GM19328 (cell line): ENCODE data around the gene TSPAN11.
"Not testable (repeated sequence)": the region's sequence is repeated elsewhere in the genome, so short reads cannot be mapped to it uniquely, and the experiment has no call there.

Experiments
- ATAC-seq: cut with Tn5 transposase; IDR thresholded peaks from one replicate; pipeline ENCODE4 v1.9.1; 2021; ENCODE audit warnings: mild to moderate bottlenecking, moderate library complexity; ENCODE audit not compliant: unreplicated experiment

Gene TSPAN11

DNA sequence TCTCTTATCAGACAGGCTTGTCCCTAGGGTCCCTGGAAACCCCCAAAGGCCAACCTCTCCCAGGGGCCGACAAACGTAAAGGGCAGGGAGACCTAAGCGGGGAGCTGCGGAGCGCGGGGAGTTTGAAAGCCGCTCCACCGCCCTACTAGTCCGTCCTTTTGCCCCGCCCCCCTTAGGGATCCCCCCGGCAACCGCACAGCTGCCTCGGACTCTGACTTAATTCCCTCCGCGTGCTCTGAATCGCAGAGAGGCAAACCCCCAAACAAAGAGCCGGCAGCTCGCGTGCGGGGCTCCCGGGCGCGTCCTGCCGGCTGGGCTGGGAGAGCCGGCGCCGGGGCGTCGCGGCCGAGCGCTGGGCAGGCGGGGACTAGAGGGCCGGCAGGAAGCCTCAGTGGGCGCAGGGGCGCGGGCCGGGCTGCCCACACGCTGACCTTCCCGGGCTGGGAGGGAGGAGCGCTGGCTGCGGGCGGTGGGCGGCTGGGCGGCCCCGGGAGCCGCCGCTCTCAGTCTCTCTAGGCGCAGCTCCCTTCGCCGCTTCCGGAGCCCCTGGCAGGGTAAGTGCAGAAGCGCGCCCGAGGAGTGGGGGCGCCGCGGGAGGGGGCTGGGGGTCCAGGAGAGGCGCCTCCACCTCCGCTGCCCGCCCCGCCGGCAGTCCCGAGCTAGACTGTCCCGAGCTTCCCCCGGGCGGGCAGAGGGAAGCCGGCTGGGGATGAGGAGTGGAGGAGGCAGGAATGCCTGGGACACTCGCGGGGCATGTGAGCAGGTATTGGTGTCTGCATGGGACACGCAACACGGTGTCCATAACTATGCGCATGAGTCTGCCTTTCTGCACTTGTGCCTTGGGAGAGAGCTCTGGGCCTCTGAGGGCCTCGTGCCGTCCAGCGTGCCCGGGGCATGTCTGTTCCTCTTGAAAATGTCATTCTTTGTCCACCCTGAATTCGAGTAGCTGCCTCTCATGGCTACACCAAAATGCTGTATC lies at the start of gene TSPAN11:
Gene TSPAN11 (plus strand): TSS at position 506 of the 979 bp plus-strand sequence. CDS start 27,244 bp downstream, outside the sequence.
- ATAC-seq = no peak

GRCh38 chr12:30877105-30877875 lies 49.3 kb upstream of the TSPAN11 start:
- ATAC-seq = no peak

- ATAC-seq = no peak
Observed at GRCh38 chr12:30878024-30878423, 48.5 kb upstream of the TSPAN11 start.

DNA sequence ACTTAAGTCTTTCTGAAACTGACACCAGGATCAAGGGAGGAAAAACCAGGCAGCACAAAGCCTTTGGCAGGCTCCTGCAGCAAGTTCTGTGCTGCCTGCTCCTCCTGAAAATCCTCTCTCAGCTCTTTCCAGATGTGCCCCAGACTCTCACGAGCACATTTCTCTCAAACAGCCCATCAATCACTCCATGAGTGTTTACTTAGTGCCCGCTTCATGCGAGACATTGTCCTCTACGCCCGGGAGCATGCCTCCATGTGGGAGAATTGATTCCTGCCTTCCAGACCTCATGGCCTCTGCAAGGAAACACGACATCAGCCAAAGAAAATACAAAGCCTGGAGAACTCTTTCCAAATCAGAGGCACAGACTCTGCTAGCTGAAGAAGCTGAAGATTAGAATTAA lies 46.5 kb upstream of the TSPAN11 start:
- no peak for ATAC-seq

DNA sequence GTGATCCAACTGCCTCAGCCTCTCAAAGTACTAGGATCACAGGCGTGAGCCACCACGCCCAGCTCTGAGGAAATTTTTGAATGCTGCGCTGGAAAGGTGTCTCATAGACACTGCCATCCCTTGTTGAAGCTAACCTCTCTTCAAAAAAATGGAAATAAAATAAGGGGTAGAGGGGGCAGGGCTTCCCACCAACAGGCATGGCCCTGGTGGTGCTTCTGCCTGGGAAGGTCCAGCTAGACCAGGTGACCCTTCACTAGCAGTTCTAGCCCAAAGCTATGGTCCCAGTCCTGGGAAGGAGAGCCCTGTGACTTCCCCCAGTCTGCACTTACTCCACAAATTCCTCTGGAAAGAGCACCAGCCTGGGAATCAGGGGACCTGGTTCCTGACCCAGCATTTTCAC lies 45.7 kb upstream of the TSPAN11 start:
- no peak for ATAC-seq

DNA sequence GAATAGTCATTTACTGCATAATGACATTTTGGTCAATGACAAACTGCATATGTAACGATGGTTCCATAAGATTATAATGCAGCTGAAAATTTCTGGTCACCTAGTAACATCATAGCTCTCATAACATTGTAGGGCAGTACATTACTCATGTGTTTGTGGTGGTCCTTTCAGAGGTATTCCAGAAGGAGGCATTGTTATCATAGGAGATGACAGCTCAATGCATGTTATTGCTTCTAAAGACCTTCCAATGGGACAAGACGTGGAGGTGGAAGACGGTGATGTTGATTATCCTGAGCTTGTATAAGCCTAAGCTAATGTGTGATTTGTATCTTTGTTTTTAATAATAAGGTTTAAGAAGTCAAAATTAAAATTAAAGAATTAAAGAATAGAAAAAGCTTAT lies 43.8 kb upstream of the TSPAN11 start:
- no peak for ATAC-seq

DNA sequence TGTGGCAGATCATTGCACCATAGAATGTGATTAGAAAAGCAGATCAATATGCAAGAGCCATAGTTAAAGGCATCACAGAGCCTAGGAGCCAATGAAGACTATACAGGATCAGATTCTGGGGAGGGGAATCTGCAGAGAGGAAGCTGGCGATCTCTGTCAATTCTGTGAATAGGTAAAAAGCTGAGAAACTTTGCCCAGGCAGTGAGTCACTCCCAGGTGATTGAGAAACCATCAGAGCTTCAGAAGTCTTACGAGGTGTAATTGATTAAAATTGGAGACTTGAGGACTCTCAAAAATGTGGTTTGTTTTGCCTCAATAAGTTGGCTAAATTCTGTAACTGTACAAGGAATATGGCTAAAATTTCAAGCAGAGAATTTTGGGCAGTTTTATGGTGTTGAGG lies 41.7 kb upstream of the TSPAN11 start:
- ATAC-seq = no peak

DNA sequence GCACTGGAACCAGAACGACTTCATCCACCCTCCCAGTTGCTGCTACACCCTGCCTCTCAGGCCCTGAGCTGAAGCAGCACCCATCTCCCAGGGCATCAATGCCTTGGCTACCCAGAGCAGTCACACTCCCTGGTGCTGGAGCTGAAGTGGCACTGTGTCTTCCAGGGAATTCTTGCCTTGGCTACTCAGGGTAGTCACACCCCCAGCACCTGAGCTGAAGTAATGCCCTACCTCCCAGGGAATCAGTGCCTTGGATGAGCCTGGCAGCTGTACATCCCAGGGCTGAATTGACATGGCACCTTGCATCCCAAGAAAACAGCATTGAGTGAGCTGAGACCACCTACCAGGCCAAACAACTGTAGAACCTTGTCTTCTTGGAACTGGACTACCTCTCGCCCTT lies 41.2 kb upstream of the TSPAN11 start:
- no peak for ATAC-seq

GRCh38 chr12:30887226-30887625 lies 39.3 kb upstream of the TSPAN11 start:
- ATAC-seq = no peak

DNA sequence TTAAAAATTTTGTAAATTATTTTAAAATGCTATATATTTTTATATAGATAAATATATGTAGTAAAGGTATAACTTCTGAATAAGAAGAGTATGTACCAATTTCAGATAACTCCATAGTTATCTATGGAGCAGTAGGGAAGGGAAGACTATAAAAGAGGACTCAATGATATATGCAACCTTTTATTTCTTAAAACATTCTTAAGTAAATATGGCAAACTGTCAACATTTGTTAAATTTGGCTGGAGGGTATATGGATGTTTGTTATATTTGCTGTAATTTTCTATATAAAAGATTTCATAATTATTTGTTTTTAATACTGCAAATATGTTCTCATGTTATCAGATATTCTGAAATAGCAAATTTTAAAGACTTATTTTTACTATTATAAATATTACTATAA lies 38.3 kb upstream of the TSPAN11 start:
- ATAC-seq = no peak

GRCh38 chr12:30894531-30894930 lies 32.0 kb upstream of the TSPAN11 start:
- not testable (repeated sequence) for ATAC-seq

DNA sequence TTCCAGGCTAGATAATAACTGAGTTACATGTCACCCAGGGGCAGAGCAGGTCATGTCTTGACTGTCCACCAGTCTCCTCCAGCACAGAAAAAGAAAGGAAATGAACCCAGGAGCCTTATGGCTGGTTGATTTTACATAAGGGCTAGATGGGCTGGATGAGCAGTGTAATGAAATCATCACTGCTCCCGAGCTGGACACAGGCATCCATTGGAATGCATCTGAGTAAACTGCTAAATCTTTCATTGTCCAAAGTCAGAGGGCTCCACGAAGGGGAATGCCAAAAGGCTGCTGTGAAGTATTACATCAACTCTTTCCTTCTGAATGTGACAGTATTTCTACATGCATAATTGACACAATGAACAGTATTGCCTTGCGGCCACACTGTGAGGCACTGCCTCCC lies 30.1 kb upstream of the TSPAN11 start:
- ATAC-seq = no peak

DNA sequence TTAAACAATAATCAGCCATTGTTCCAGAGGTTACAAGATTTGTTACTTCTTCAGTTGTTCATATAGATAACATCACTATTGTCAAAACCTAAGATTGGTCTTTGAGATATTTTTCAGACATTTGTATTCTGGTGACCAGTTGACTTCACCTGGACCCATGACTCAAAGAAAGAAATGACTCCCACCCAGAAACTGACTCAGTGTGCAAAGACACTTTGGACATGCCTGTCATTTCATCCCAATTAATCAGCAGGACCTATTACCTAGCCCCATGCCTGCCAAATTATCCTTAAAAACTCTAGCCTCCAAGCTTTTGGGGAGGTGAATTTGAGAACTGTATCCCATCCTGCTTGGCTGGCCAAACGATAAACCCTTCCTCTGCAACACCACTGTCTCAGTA lies 27.7 kb upstream of the TSPAN11 start:
- ATAC-seq = no peak

DNA sequence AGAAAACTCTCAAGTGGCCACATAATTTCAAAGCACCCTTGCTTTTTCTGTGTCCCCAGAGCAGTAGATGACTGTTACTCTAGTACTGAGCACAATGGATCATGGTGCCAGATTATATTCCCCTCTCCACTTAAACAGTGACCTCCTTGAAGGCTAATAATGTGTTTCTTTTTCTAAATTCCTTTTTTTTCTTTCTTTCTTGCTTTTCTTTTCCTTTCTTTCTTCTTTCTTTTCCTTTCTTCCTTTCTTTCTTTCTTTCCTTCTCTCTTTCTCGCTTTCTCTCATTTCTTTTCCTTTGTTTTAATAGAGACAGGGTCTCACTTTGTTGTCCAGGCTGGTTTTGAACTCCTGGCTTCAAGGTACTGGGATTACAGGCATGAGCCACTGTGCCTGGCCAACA lies 26.2 kb upstream of the TSPAN11 start:
- ATAC-seq = no peak

GRCh38 chr12:30902001-30902400 lies 24.5 kb upstream of the TSPAN11 start:
- ATAC-seq = no peak

DNA sequence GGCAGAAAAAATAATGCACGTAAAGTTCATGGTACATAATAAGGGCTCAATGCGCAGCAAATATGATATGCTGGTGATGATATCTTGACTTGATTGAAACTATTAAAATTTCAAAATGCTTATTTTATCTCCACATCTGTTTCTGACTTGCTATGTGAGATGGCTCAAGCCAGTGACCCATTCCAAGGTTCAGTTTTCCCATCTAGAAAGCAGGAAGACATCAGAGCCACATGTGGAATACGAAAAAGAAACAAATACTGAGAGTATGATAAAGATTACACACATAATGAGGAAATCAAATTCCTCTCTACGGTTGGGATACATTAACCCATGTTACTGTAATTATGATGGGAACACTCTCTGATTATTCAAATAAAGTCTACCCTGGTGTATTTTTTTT lies 24.0 kb upstream of the TSPAN11 start:
- ATAC-seq = no peak

DNA sequence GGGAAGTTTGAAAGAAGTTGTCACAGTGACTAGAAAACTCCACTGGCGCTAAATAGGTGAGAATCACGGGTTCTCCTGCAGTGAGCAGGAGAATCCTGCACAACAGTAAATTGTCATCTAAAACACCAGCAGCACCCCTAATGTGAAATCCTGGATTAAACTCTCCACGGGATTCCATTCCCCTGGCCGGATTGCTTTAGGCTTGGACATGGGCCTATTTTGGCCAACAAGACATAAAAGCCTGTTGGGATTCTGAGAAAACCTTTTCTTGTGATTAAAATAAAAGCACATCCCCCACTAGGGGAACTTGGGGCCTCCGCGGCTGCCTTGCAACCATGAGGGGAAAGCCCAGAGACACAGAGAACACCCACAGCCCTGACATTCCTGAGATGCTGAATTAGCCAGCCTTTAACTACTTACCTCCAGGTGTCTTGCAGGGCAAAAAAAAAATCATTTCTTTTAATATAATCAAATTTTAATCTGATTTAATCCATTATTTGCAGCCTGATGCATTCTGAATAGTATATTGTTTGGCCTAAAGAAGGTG lies 21.0 kb upstream of the TSPAN11 start:
- ATAC-seq = no peak

DNA sequence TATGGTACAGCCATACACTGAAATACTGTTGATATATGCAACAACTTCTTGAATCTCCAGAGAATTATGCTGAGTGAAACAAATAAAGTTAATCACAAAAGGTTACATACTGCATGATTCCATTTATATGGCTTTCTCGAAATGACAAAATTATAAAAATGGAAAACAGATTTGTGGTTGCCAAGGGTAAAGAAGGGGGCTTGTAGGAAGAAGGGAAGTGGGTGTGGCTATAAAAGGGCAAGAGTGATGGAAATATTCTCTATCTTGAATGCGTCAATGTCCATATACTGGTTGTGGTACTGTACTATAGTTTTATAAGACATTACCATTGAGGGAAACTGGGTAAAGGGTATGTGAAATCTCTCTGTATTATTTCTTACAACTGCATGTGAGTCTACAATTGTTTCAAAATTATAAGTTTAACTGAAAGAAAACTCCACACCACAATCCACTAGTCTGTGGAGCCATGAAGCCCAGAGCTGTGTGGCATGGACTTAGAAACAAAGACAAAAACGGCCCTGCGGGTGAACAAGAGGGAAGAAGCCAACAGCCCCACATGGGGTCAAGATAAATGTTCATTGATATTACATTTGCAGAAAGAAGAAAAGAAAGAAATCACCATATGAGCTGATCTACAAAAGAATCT lies 18.3 kb upstream of the TSPAN11 start:
- no peak for ATAC-seq

- no peak for ATAC-seq
Observed at GRCh38 chr12:30908722-30909348, 17.7 kb upstream of the TSPAN11 start.

DNA sequence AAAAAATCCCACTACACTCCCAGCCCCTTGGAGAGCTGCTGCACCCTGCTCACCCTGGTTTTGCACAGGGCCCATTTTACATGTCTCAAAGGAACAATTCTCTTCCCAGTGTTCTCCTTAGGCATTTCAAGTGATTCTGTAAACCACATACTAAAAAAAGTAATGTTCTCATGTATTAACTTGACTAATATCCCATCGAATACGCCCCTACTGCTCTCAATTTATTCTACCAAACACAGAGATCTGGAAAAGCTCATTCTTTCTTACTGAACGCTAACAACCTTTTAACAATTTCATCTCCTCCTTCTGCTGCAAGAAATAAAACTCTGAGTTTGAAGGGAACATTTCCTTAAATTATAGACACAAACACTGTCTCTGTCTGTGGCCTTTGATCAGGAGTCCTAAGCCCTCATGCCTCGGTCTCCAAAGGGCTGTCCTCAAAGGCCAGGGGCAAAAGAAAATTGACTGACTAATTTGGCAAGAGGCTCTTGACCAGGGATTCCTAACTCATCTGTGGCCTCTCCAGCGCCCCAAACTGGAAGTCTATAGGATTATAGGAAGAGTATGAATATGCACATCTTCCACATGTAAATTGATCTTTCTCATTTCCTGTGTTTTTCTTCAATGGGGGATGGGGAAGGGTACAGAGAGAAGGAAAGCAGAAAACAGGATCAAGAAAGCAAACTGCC lies 17.1 kb upstream of the TSPAN11 start:
- ATAC-seq = no peak
